ENCODE measurements around the gene IL13RA1. TPM values are rescaled to one million over a fixed set of nuclear protein-coding genes. Genes with fewer than 3 reads are reported as not detected.

IL13RA1 gene
- total RNA-seq, 1 experiment from 2014 or later: 14.4 TPM

DNA sequence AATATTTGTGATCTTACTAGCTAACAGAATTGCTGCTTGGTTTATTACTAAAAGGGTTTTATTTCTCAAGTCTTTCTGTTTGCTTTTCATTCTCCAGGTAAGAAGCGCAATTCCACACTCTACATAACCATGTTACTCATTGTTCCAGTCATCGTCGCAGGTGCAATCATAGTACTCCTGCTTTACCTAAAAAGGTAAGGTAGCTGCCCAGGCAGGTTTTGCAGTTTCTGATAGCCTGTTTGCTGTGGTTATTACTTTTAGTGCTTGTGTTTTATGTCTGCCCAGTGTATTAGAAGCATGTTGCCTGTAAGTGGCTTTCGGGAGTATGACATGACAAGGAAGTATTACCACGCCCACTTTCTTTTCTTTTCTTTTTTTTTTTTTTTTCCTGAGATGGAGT, 46.4 kb downstream of the IL13RA1 start:
- peaks cover 10 to 57% of the 10 kb centered on the region in 2 experiments for H3K9me3 Mint-ChIP-seq

More for the DNA sequence above, 46.4 kb downstream of the IL13RA1 start:
- Histone ChIP-seq H3K79me2 (ENCODE audit: insufficient read depth, low read length) (no peaks in the 10 kb centered on the region; the same call in 1 of the 2 replicates), H2BK5ac (ENCODE audit: insufficient read length, low read length) (no peak overlapping the region), H3K27me3 (ENCODE audit: insufficient read depth, low read length) (no peaks in the 10 kb centered on the region), H3K79me1 (ENCODE audit: insufficient read depth, low read depth, low read length, poor library complexity, severe bottlenecking) (no peaks in the 10 kb centered on the region), H3T11ph (ENCODE audit: low read length) (no peak overlapping the region), H3K56ac (ENCODE audit: insufficient read length, low read depth, low read length) (no peak overlapping the region), H4K5ac (ENCODE audit: insufficient read length, low read depth, low read length) (no peak overlapping the region), H3K23me2 (ENCODE audit: insufficient read length, low read depth, low read length, poor library complexity, severe bottlenecking) (no peaks in the 10 kb centered on the region), H3K4ac (ENCODE audit: low read depth, low read length) (no peak overlapping the region), H2AFZ (ENCODE audit: low read length) (no peak overlapping the region), H2AK5ac (ENCODE audit: insufficient read length, low read length) (no peak overlapping the region), H3K23ac (ENCODE audit: insufficient read length, low read depth, low read length) (no peak overlapping the region), H3K4me1 (ENCODE audit: insufficient read depth, low read length) (no peaks in the 10 kb centered on the region), H4K20me1 (ENCODE audit: control insufficient read depth, insufficient read depth, insufficient read length) (no peaks in the 10 kb centered on the region), H4K8ac (replicated peaks; ENCODE audit: insufficient read length, low read depth, low read length) (no peak overlapping the region), H3K27ac (ENCODE audit: insufficient read length, low read depth, low read length) (no peak overlapping the region), H2BK12ac (ENCODE audit: insufficient read length, low read depth, low read length) (no peak overlapping the region), H3K9me3 (ENCODE audit: control insufficient read depth, low read depth, low read length) (peaks cover 30% of the 10 kb centered on the region), H2BK15ac (ENCODE audit: low read depth, low read length) (no peak overlapping the region), H3K4me2 (ENCODE audit: insufficient read depth, insufficient read length, low read length) (no peak overlapping the region), H4K91ac (ENCODE audit: insufficient read length, low read depth, low read length) (no peak overlapping the region), H3K14ac (ENCODE audit: insufficient read depth, low read length) (no peak overlapping the region), H3K9ac (ENCODE audit: extremely low read depth, insufficient read length, low read length) (no peak overlapping the region), H3K18ac (ENCODE audit: insufficient read length, low read depth, low read length) (no peak overlapping the region), H2BK20ac (ENCODE audit: low read depth, low read length, poor library complexity, severe bottlenecking) (no peak overlapping the region), H2BK120ac (ENCODE audit: low read depth, low read length, poor library complexity, severe bottlenecking) (no peak overlapping the region)
- H3K36me3 Mint-ChIP-seq (ENCODE audit: insufficient read depth in 1 of 3, low read depth in 3 of 3): peaks cover 0 to 10% (median 0%) of the 10 kb centered on the region in 3 experiments; a peak in 3 of 7 replicates
- no CpG with 5 or more reads among the region's 5 CpGs for WGBS (ENCODE audit: extremely low coverage, insufficient read length, low lambda C conversion rate)
- TF ChIP-seq, protein P1, sequence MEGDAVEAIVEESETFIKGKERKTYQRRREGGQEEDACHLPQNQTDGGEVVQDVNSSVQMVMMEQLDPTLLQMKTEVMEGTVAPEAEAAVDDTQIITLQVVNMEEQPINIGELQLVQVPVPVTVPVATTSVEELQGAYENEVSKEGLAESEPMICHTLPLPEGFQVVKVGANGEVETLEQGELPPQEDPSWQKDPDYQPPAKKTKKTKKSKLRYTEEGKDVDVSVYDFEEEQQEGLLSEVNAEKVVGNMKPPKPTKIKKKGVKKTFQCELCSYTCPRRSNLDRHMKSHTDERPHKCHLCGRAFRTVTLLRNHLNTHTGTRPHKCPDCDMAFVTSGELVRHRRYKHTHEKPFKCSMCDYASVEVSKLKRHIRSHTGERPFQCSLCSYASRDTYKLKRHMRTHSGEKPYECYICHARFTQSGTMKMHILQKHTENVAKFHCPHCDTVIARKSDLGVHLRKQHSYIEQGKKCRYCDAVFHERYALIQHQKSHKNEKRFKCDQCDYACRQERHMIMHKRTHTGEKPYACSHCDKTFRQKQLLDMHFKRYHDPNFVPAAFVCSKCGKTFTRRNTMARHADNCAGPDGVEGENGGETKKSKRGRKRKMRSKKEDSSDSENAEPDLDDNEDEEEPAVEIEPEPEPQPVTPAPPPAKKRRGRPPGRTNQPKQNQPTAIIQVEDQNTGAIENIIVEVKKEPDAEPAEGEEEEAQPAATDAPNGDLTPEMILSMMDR (conservative IDR thresholded peaks at IDR 0.05): no peak
- no peak overlapping the region for H3K27ac Mint-ChIP-seq
- DNase-seq: no peak
- H3K4me1 Mint-ChIP-seq: no peaks in the 10 kb centered on the region
- H3K4me3 Mint-ChIP-seq: no peak overlapping the region
- no peaks in the 10 kb centered on the region; the same call in 1 of the 2 replicates for H3K27me3 Mint-ChIP-seq (ENCODE audit: low read depth)

Data from H9 (cell line).